Glutamatergic neuron (in vitro differentiated cells): ENCODE data around the gene TEX19. TPM values are rescaled to one million over a fixed set of nuclear protein-coding genes. Genes with fewer than 3 reads are reported as not detected.

ENCODE experiments used
- DNase-seq: peaks from one replicate; pipeline ENCODE4 v3.0.0; 2022
- H3K27ac Mint-ChIP-seq: one replicate; pipeline ENCODE4 v1.8.0; 2020; ENCODE audit warnings: mild to moderate bottlenecking, mixed read lengths, inconsistent platforms; ENCODE audit not compliant: unreplicated experiment
- H3K27me3 Mint-ChIP-seq: one replicate; pipeline ENCODE4 v1.8.0; 2020; ENCODE audit warnings: mild to moderate bottlenecking, moderate library complexity, mixed read lengths, inconsistent platforms; ENCODE audit not compliant: unreplicated experiment
- H3K36me3 Mint-ChIP-seq: one replicate; pipeline ENCODE4 v1.8.0; 2020; ENCODE audit warnings: mild to moderate bottlenecking, mixed read lengths, inconsistent platforms; ENCODE audit not compliant: unreplicated experiment
- H3K4me1 Mint-ChIP-seq: one replicate; pipeline ENCODE4 v1.8.0; 2020; ENCODE audit warnings: mild to moderate bottlenecking, low read depth, mixed read lengths, inconsistent platforms; ENCODE audit not compliant: unreplicated experiment
- H3K4me3 Mint-ChIP-seq: one replicate; pipeline ENCODE4 v1.8.0; 2020; ENCODE audit warnings: mild to moderate bottlenecking, mixed read lengths, inconsistent platforms; ENCODE audit not compliant: unreplicated experiment
- H3K9me3 Mint-ChIP-seq: one replicate; pipeline ENCODE4 v1.8.0; 2020; ENCODE audit warnings: mild to moderate bottlenecking, moderate library complexity, mixed read lengths, inconsistent platforms; ENCODE audit not compliant: unreplicated experiment
- CTCF ChIP-seq: fragments of 200-600 bp; sonication (generic); IDR thresholded peaks from one replicate; pipeline ENCODE4 v1.5.0; 2021; ENCODE audit not compliant: partially characterized antibody, unreplicated experiment
- total RNA-seq: library from RNA; stranded (reverse); fragmentation: NEBNext Ultra II Directional; extraction: Animal tissue kit (Norgen Biotek cat#: 25700); gene quantifications from one replicate; pipeline ENCODE4 v1.2.1, GENCODE V29; 2021; ENCODE audit not compliant: unreplicated experiment

TEX19 gene
- total RNA-seq, 1 donor from 2014 or later = not detected

- DNase-seq = no peak
- H3K9me3 Mint-ChIP-seq = no peaks in the 10 kb centered on the region
Measured at GRCh38 chr17:82342361-82343079, 16.5 kb upstream of the TEX19 start.

GRCh38 chr17:82343560-82343959 lies 15.5 kb upstream of the TEX19 start:
- H3K27me3 Mint-ChIP-seq = peaks cover 10% of the 10 kb centered on the region
- DNase-seq = no peak
- H3K4me3 Mint-ChIP-seq = no peak overlapping the region
- H3K36me3 Mint-ChIP-seq = no peaks in the 10 kb centered on the region
- no peak overlapping the region for H3K27ac Mint-ChIP-seq
- H3K4me1 Mint-ChIP-seq = peaks cover 4% of the 10 kb centered on the region
- H3K9me3 Mint-ChIP-seq = no peaks in the 10 kb centered on the region
- no peak for TF ChIP-seq CTCF

More at GRCh38 chr17:82342361-82343079, 16.5 kb upstream of the TEX19 start:
- Mint-ChIP-seq H3K4me1 (peaks cover 4% of the 10 kb centered on the region), H3K4me3 (no peak overlapping the region), H3K36me3 (no peaks in the 10 kb centered on the region), H3K27me3 (peaks cover 10% of the 10 kb centered on the region), H3K27ac (no peak overlapping the region)
- TF ChIP-seq CTCF = no peak

- H3K27me3 Mint-ChIP-seq = peaks cover 4% of the 10 kb centered on the region
- no peak for TF ChIP-seq CTCF
- H3K4me3 Mint-ChIP-seq = no peak overlapping the region
- no peak for DNase-seq
- H3K4me1 Mint-ChIP-seq = no peaks in the 10 kb centered on the region
- no peaks in the 10 kb centered on the region for H3K9me3 Mint-ChIP-seq
- no peak overlapping the region for H3K27ac Mint-ChIP-seq
- H3K36me3 Mint-ChIP-seq = no peaks in the 10 kb centered on the region
Measured at GRCh38 chr17:82344175-82344907, 14.7 kb upstream of the TEX19 start.

- H3K4me1 Mint-ChIP-seq = no peaks in the 10 kb centered on the region
- no peaks in the 10 kb centered on the region for H3K9me3 Mint-ChIP-seq
- H3K36me3 Mint-ChIP-seq = no peaks in the 10 kb centered on the region
- peaks cover 4% of the 10 kb centered on the region for H3K27me3 Mint-ChIP-seq
- no peak overlapping the region for H3K4me3 Mint-ChIP-seq
- H3K27ac Mint-ChIP-seq = no peak overlapping the region
- no peak for DNase-seq
- TF ChIP-seq CTCF = no peak
Measured at GRCh38 chr17:82345151-82345976, 13.7 kb upstream of the TEX19 start.
